Stimulated activated naive CD4-positive, alpha-beta T cell treated with Interleukin-2 at 50 U/mL for 16 hours (primary cell): Measurements from ENCODE around the gene ATP8B4.

ENCODE experiments used
- DNase-seq: peaks from one replicate; lab custom pipeline; 2025; lab: John Stamatoyannopoulos, UW

Gene ATP8B4

GRCh38 chr15:49890689-49891088 is 228.3 kb downstream of the ATP8B4 start:
- DNase-seq = no peak

GRCh38 chr15:49889536-49889935 is 229.5 kb downstream of the ATP8B4 start:
- DNase-seq = no peak

GRCh38 chr15:49888734-49889133 is 230.3 kb downstream of the ATP8B4 start:
- no peak for DNase-seq

GRCh38 chr15:49888323-49888693 is 230.7 kb downstream of the ATP8B4 start:
- no peak for DNase-seq

- no peak for DNase-seq
Observed at GRCh38 chr15:49887659-49888322, 231.2 kb downstream of the ATP8B4 start.

- DNase-seq = no peak
Observed at GRCh38 chr15:49883121-49883520, 235.9 kb downstream of the ATP8B4 start.

GRCh38 chr15:49881866-49882265 is 237.2 kb downstream of the ATP8B4 start:
- no peak for DNase-seq

GRCh38 chr15:49881433-49881832 is 237.6 kb downstream of the ATP8B4 start:
- DNase-seq = no peak

- no peak for DNase-seq
Observed at GRCh38 chr15:49877873-49878521, 241.0 kb downstream of the ATP8B4 start.

- DNase-seq = no peak
Observed at GRCh38 chr15:49877117-49877872, 241.7 kb downstream of the ATP8B4 start.

- DNase-seq = no peak
Observed at GRCh38 chr15:49876401-49877038, 242.5 kb downstream of the ATP8B4 start.

- DNase-seq = no peak
Observed at GRCh38 chr15:49875392-49875791, 243.6 kb downstream of the ATP8B4 start.

GRCh38 chr15:49870472-49870871 is 248.6 kb downstream of the ATP8B4 start:
- DNase-seq = no peak

- no peak for DNase-seq
Observed at GRCh38 chr15:49868348-49868747, 250.7 kb downstream of the ATP8B4 start.

GRCh38 chr15:49865925-49866757 is 252.9 kb downstream of the ATP8B4 start:
- DNase-seq = no peak

GRCh38 chr15:49864251-49864650 is 254.8 kb downstream of the ATP8B4 start:
- DNase-seq = no peak

GRCh38 chr15:49863431-49864224 is 255.4 kb downstream of the ATP8B4 start:
- no peak for DNase-seq

- DNase-seq = no peak
Observed at GRCh38 chr15:49860101-49860500, 258.9 kb downstream of the ATP8B4 start.

GRCh38 chr15:49857496-49858475 is 261.2 kb downstream of the ATP8B4 start:
- no peak for DNase-seq
